ENCODE measurements around the gene LPAR2. TPM values are rescaled to one million over a fixed set of nuclear protein-coding genes. Genes with fewer than 3 reads are reported as not detected.

The LPAR2 gene
- total and polyA plus RNA-seq, 2 of the 13 experiments (the other 11 are each of a cell fraction or from before 2014, with no cell fraction given), result 0.86 to 3.6 TPM

- TF ChIP-seq, protein P1, sequence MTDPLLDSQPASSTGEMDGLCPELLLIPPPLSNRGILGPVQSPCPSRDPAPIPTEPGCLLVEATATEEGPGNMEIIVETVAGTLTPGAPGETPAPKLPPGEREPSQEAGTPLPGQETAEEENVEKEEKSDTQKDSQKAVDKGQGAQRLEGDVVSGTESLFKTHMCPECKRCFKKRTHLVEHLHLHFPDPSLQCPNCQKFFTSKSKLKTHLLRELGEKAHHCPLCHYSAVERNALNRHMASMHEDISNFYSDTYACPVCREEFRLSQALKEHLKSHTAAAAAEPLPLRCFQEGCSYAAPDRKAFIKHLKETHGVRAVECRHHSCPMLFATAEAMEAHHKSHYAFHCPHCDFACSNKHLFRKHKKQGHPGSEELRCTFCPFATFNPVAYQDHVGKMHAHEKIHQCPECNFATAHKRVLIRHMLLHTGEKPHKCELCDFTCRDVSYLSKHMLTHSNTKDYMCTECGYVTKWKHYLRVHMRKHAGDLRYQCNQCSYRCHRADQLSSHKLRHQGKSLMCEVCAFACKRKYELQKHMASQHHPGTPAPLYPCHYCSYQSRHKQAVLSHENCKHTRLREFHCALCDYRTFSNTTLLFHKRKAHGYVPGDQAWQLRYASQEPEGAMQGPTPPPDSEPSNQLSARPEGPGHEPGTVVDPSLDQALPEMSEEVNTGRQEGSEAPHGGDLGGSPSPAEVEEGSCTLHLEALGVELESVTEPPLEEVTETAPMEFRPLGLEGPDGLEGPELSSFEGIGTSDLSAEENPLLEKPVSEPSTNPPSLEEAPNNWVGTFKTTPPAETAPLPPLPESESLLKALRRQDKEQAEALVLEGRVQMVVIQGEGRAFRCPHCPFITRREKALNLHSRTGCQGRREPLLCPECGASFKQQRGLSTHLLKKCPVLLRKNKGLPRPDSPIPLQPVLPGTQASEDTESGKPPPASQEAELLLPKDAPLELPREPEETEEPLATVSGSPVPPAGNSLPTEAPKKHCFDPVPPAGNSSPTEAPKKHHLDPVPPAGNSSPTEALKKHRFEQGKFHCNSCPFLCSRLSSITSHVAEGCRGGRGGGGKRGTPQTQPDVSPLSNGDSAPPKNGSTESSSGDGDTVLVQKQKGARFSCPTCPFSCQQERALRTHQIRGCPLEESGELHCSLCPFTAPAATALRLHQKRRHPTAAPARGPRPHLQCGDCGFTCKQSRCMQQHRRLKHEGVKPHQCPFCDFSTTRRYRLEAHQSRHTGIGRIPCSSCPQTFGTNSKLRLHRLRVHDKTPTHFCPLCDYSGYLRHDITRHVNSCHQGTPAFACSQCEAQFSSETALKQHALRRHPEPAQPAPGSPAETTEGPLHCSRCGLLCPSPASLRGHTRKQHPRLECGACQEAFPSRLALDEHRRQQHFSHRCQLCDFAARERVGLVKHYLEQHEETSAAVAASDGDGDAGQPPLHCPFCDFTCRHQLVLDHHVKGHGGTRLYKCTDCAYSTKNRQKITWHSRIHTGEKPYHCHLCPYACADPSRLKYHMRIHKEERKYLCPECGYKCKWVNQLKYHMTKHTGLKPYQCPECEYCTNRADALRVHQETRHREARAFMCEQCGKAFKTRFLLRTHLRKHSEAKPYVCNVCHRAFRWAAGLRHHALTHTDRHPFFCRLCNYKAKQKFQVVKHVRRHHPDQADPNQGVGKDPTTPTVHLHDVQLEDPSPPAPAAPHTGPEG (CRISPR knock-in tag; IDR thresholded peaks at IDR 0.05), result no peak
- TF ChIP-seq ZNF30 (CRISPR knock-in tag; IDR thresholded peaks at IDR 0.05) (no peak), RBFOX2 (IDR thresholded peaks at IDR 0.05; ENCODE audit: low read depth, low read length) (peak; percentile 73), EEA1 (CRISPR knock-in tag; IDR thresholded peaks at IDR 0.05; ENCODE audit: borderline replicate concordance) (no peak), AGO2 (optimal IDR thresholded peaks at IDR 0.05; ENCODE audit: low read depth, low read length) (peak; percentile 71), ZNF619 (CRISPR knock-in tag; IDR thresholded peaks at IDR 0.05) (no peak), ZNF704 (CRISPR knock-in tag; IDR thresholded peaks at IDR 0.05; ENCODE audit: borderline replicate concordance) (no peak), ZNF124 (CRISPR knock-in tag; IDR thresholded peaks at IDR 0.05) (no peak)
Observed at GRCh38 chr19:19656451-19657396, 28.7 kb upstream of the LPAR2 start (continued).

All from HepG2 (cell line).